ENCODE data around the gene MCHR1.
"Not testable (repeated sequence)": the region's sequence is repeated elsewhere in the genome, so short reads cannot be mapped to it uniquely, and the experiment has no call there.

MCHR1 gene

GRCh38 chr22:40679249-40679963, at the start of gene MCHR1:
Gene MCHR1 (plus strand): TSS chr22:40679484. CDS start chr22:40679653, 169 bp downstream.
- peak; percentile 66 for DNase-seq (ENCODE audit: low read depth, low spot score)

- DNase-seq (ENCODE audit: low read depth, low spot score) = no peak
These were observed 47.4 kb upstream of the MCHR1 start for GRCh38 chr22:40631925-40632324.

GRCh38 chr22:40633036-40633435, 46.2 kb upstream of the MCHR1 start:
- DNase-seq (ENCODE audit: low read depth, low spot score) = no peak

- no peak for DNase-seq (ENCODE audit: low read depth, low spot score)
These were observed 45.0 kb upstream of the MCHR1 start for GRCh38 chr22:40634119-40634903.

GRCh38 chr22:40635043-40635939, 44.0 kb upstream of the MCHR1 start:
- DNase-seq (ENCODE audit: low read depth, low spot score) = no peak

- DNase-seq (ENCODE audit: low read depth, low spot score) = no peak
These were observed 43.3 kb upstream of the MCHR1 start for GRCh38 chr22:40635940-40636379.

GRCh38 chr22:40636380-40637182, 42.7 kb upstream of the MCHR1 start, which contains the start of gene MRTFA:
Gene MRTFA (minus strand): TSS chr22:40636719.
- DNase-seq (ENCODE audit: low read depth, low spot score) = peak; percentile 100

GRCh38 chr22:40637183-40638150, 41.8 kb upstream of the MCHR1 start:
- DNase-seq (ENCODE audit: low read depth, low spot score) = no peak

GRCh38 chr22:40638261-40638660, 41.0 kb upstream of the MCHR1 start:
- DNase-seq (ENCODE audit: low read depth, low spot score) = no peak

GRCh38 chr22:40641269-40641668, 38.0 kb upstream of the MCHR1 start:
- DNase-seq (ENCODE audit: low read depth, low spot score) = peak; percentile 53

- no peak for DNase-seq (ENCODE audit: low read depth, low spot score)
These were observed 37.0 kb upstream of the MCHR1 start for GRCh38 chr22:40642316-40642715.

- no peak for DNase-seq (ENCODE audit: low read depth, low spot score)
These were observed 33.6 kb upstream of the MCHR1 start for GRCh38 chr22:40645579-40646197.

- no peak for DNase-seq (ENCODE audit: low read depth, low spot score)
These were observed 30.9 kb upstream of the MCHR1 start for GRCh38 chr22:40648386-40648785.

- no peak for DNase-seq (ENCODE audit: low read depth, low spot score)
These were observed 28.2 kb upstream of the MCHR1 start for GRCh38 chr22:40651057-40651456.

- DNase-seq (ENCODE audit: low read depth, low spot score) = peak; percentile 96
These were observed 27.5 kb upstream of the MCHR1 start for GRCh38 chr22:40651563-40652501.

- no peak for DNase-seq (ENCODE audit: low read depth, low spot score)
These were observed 25.9 kb upstream of the MCHR1 start for GRCh38 chr22:40653361-40653760.

GRCh38 chr22:40654522-40655167, 24.6 kb upstream of the MCHR1 start:
- peak; percentile 56 for DNase-seq (ENCODE audit: low read depth, low spot score)

- not testable (repeated sequence) for DNase-seq (ENCODE audit: low read depth, low spot score)
These were observed 23.3 kb upstream of the MCHR1 start for GRCh38 chr22:40655941-40656340.

All from ELF-1 (cell line).